K562 (cell line): ENCODE results near the gene SNTG2. TPM values are rescaled to one million over a fixed set of nuclear protein-coding genes. Genes with fewer than 3 reads are reported as not detected.

Experiments
- ATAC-seq: fragments of 200-7000 bp; cut with Tn5 transposase; 3 replicates; pipeline ENCODE4 v1.9.1; 2020; ENCODE audit warnings: moderate library complexity
- BruUV-seq: library from RNA; stranded (reverse); fragments of 400-500 nt; replicated peaks from 2 replicates; lab custom pipeline; 2021; lab: Mats Ljungman, UMichigan
- CTCF ChIA-PET: fragments of 300-600 bp; formaldehyde crosslinking; extraction: SDS; loops from one replicate; lab custom pipeline; 2021; ENCODE audit warnings: low intra/inter-chr PET ratio; lab: Yijun Ruan, JAX
- POLR2A ChIA-PET: fragments of 300-600, 350-650 bp; sonication (Branson Sonifier 250); formaldehyde crosslinking; extraction: SDS; loops from one replicate; lab custom pipeline; 2021; ENCODE audit warnings: antibody characterized with exemption, inconsistent platforms; lab: Yijun Ruan, JAX
- DNase-seq, 4 experiments: peaks; one replicate each; pipeline versions ENCODE4 v3.0.0 to v3.0.0-alpha.2; 2011 to 2018; ENCODE audit warnings: low spot score in 3 of 4, mixed read lengths in 3 of 4; ENCODE audit errors: extremely low read depth in 1 of 4
- FAIRE-seq: peaks from 2 replicates; lab custom pipeline; 2011; peaks lifted over from hg19 to GRCh38; lab: Jason Lieb, UNC
- H2AFZ ChIP-seq: 2 replicates; pipeline ENCODE4 v1.6.0; 2011; ENCODE audit warnings: low read depth, low read length, control low read depth, inconsistent platforms
- H3K27ac ChIP-seq: fragments of 200-600 bp; 3 replicates; pipeline ENCODE4 v1.8.0; 2011; ENCODE audit warnings: low read depth, mild to moderate bottlenecking, control low read depth, inconsistent platforms, low read length, moderate library complexity, mixed read lengths; ENCODE audit errors: extremely low read depth
- H3K27me3 ChIP-seq, 2 experiments: fragments of 300-600 bp in 1 of 2; 2 replicates in 1 of 2; 3 replicates in 1 of 2; pipeline versions ENCODE4 v1.6.0 to v1.8.0; 2011; ENCODE audit warnings: inconsistent platforms in 2 of 2, low read length in 2 of 2, mild to moderate bottlenecking in 1 of 2, mixed read lengths in 1 of 2, moderate library complexity in 1 of 2; ENCODE audit not compliant: control insufficient read depth in 2 of 2, insufficient read depth in 2 of 2
- H3K36me3 ChIP-seq: fragments of 300-600 bp; 3 replicates; pipeline ENCODE4 v1.8.0; 2011; ENCODE audit warnings: mild to moderate bottlenecking, low read length, inconsistent platforms; ENCODE audit not compliant: control insufficient read depth, insufficient read depth
- H3K4me1 ChIP-seq, 2 experiments: fragments of 200-600 bp in 1 of 2; replicated peaks in 1 of 2; 2 replicates in 1 of 2; 3 replicates in 1 of 2; pipeline versions ENCODE4 v1.5.1 to v1.8.0; 2011; ENCODE audit warnings: inconsistent platforms in 2 of 2, low read length in 2 of 2, mild to moderate bottlenecking in 1 of 2, mixed read lengths in 1 of 2, moderate library complexity in 1 of 2; ENCODE audit not compliant: control insufficient read depth in 2 of 2, insufficient read depth in 2 of 2
- H3K4me2 ChIP-seq: 2 replicates; pipeline ENCODE4 v1.6.1; 2011; ENCODE audit warnings: low read length, control low read depth, inconsistent platforms, mixed read lengths; ENCODE audit not compliant: insufficient read depth
- H3K4me3 ChIP-seq: fragments of 200-600 bp; sonication (generic), shearing (Covaris generic); 2 replicates; pipeline ENCODE4 v1.5.1; 2016; ENCODE audit warnings: control low read depth, inconsistent platforms
- H3K79me2 ChIP-seq: fragments of 200-600 bp; 3 replicates; pipeline ENCODE4 v1.8.0; 2011; ENCODE audit warnings: low read length, inconsistent platforms; ENCODE audit not compliant: control insufficient read depth, insufficient read depth
- H3K9ac ChIP-seq, 2 experiments: 2 replicates each; pipeline versions ENCODE4 v1.6.0 to v1.6.1; 2011; ENCODE audit warnings: low read depth in 2 of 2, low read length in 2 of 2, control low read depth in 1 of 2, inconsistent platforms in 1 of 2, mild to moderate bottlenecking in 1 of 2, mixed read lengths in 1 of 2; ENCODE audit not compliant: insufficient read depth in 1 of 2
- H3K9me1 ChIP-seq: one replicate; pipeline ENCODE4 v1.6.0; 2011; ENCODE audit warnings: inconsistent platforms, mild to moderate bottlenecking, low read length, moderate library complexity; ENCODE audit not compliant: control insufficient read depth, insufficient read depth
- H3K9me3 ChIP-seq: replicated peaks from 2 replicates; pipeline ENCODE4 v1.5.1; 2011; ENCODE audit warnings: low read depth, low read length, inconsistent platforms; ENCODE audit not compliant: control insufficient read depth, insufficient read depth
- H4K20me1 ChIP-seq: replicated peaks from 2 replicates; pipeline ENCODE4 v1.6.1; 2011; ENCODE audit warnings: low read length, inconsistent platforms, mixed read lengths; ENCODE audit not compliant: control insufficient read depth, insufficient read depth
- BCOR ChIP-seq: fragments of 450-650 bp; IDR thresholded peaks from 2 replicates; pipeline ENCODE4 v1.6.1; 2016
- BRF1 ChIP-seq: IDR thresholded peaks from 3 replicates; pipeline ENCODE4 v1.6.1; 2011; ENCODE audit warnings: borderline replicate concordance, mild to moderate bottlenecking; ENCODE audit not compliant: insufficient read length; ENCODE audit errors: extremely low read depth
- GMEB1 ChIP-seq: fragments of 250-450 bp; sonication (Bioruptor Pico); IDR thresholded peaks from 2 replicates; pipeline ENCODE4 v1.4.0; 2020; ENCODE audit warnings: mild to moderate bottlenecking
- MLLT1 ChIP-seq, 2 experiments: fragments of 450-650 bp; IDR thresholded peaks; 2 replicates each; pipeline ENCODE4 v1.6.1; 2016
- NCOA6 ChIP-seq: fragments of 450-650 bp; IDR thresholded peaks from 2 replicates; pipeline ENCODE4 v1.6.1; 2017; ENCODE audit warnings: mild to moderate bottlenecking
- RBM22 ChIP-seq: fragments of 200-400 bp; formaldehyde crosslinking; IDR thresholded peaks from 2 replicates; pipeline ENCODE4 v1.6.1; 2018; ENCODE audit warnings: low read length, low read depth; ENCODE audit not compliant: poor library complexity, severe bottlenecking
- RNF2 ChIP-seq: sonication (generic); IDR thresholded peaks from 2 replicates; pipeline ENCODE4 v1.6.1; 2016
- STAT6 ChIP-seq: sonication (generic); formaldehyde crosslinking; IDR thresholded peaks from 2 replicates; pipeline ENCODE4 v1.8.1; 2023; ENCODE audit warnings: mild to moderate bottlenecking, missing genetic modification reagents
- TEAD2 ChIP-seq: fragments of 450-650 bp; IDR thresholded peaks from 2 replicates; pipeline ENCODE4 v1.6.1; 2016; ENCODE audit warnings: missing genetic modification characterization, control low read depth, missing compliant biosample characterization
- ZBTB34 ChIP-seq: fragments of 250-450 bp; sonication (Bioruptor Pico); IDR thresholded peaks from 2 replicates; pipeline ENCODE4 v1.8.0; 2021; ENCODE audit warnings: mild to moderate bottlenecking, moderate library complexity
- ZNF124 ChIP-seq: sonication (generic); formaldehyde crosslinking; IDR thresholded peaks from 2 replicates; pipeline ENCODE4 v1.8.1; 2022; ENCODE audit warnings: missing genetic modification reagents
- ZNF740 ChIP-seq, 3 experiments: fragments of 200-800 bp in 1 of 3; sonication (Bioruptor generic) in 1 of 3; sonication (generic) in 1 of 3; formaldehyde crosslinking in 1 of 3; IDR thresholded peaks; 2 replicates each; pipeline versions ENCODE4 v1.6.1 to v1.8.0; 2016 to 2022; ENCODE audit warnings: mild to moderate bottlenecking in 2 of 3, missing compliant biosample characterization in 2 of 3, missing genetic modification characterization in 2 of 3, missing genetic modification reagents in 1 of 3
- WGBS: fragments of 100-300 bp; shearing (Covaris generic); methylation state at CpG from one replicate; pipeline ENCODE4 v1.1.6; 2016; ENCODE audit warnings: low coverage, mixed read lengths; ENCODE audit not compliant: insufficient coverage; ENCODE audit errors: missing lambda C conversion rate; 5-methylcytosine and 5-hydroxymethylcytosine counted together
- in situ Hi-C: fragments of 300-500 bp; cut with MboI; formaldehyde crosslinking; loops from 4 replicates; pipeline ENCODE4 v1.15.0; 2018; ENCODE audit warnings: inconsistent platforms, mixed read lengths
- intact Hi-C: fragments of 100-400 bp; cut with micrococcal nuclease; formaldehyde crosslinking; loops from 2 replicates; pipeline ENCODE4 v1.14.2; 2022
- polyA plus RNA-seq, 8 experiments: library from polyadenylated mRNA; depleted of rRNA in 4 of 8; stranded (reverse) in 5 of 8; unstranded in 3 of 8; fragments of >200 nt; fragmentation: Nextera tagmentation in 2 of 8; fragmentation: Illumina TruSeq in 1 of 8; extraction: Ambion mirVana in 2 of 8; extraction: Trizol in 1 of 8; gene quantifications; 2 replicates each; pipeline versions ENCODE4 v1.2.1 to v1.2.3, GENCODE V29; 2011 to 2014; ENCODE audit warnings: inconsistent platforms in 1 of 8, missing spikeins in 1 of 8
- total RNA-seq, 7 experiments: library from RNA; depleted of rRNA in 6 of 7; stranded (reverse); fragments of >200 nt in 6 of 7; fragmentation: Illumina TruSeq in 2 of 7; extraction: Trizol in 2 of 7; gene quantifications; 2 replicates each; pipeline versions ENCODE4 v1.2.1 to v1.2.3, GENCODE V29; 2011 to 2021; ENCODE audit warnings: low replicate concordance in 1 of 7

The SNTG2 gene
- total and polyA plus RNA-seq, 9 of the 15 experiments (the other 6 are each of a cell fraction or from before 2014, with no cell fraction given), result not detected

- TF ChIP-seq ZNF740 (CRISPR knock-in tag; IDR thresholded peaks at IDR 0.05) (no peak), ZNF740 (tag; IDR thresholded peaks at IDR 0.05) (no peak), TEAD2 (tag) (no peak), ZNF124 (CRISPR knock-in tag) (no peak), NCOA6 (no peak)
Measured at GRCh38 chr2:1413156-1413710, 462.6 kb downstream of the SNTG2 start, which contains the start of gene TPO (continued).

- Histone ChIP-seq H3K9me1 (no peaks in the 10 kb centered on the region), H2AFZ (no peak overlapping the region), H4K20me1 (no peaks in the 10 kb centered on the region), H3K79me2 (no peaks in the 10 kb centered on the region), H3K4me3 (no peak overlapping the region), H3K27me3 (peaks cover 0 to 20% of the 10 kb centered on the region in 2 experiments; a peak in 3 of 5 replicates), H3K4me2 (no peak overlapping the region), H3K36me3 (no peaks in the 10 kb centered on the region), H3K9ac (no peak overlapping the region), H3K9me3 (no peaks in the 10 kb centered on the region), H3K4me1 (no peaks in the 10 kb centered on the region), H3K27ac (no peak overlapping the region)
- POLR2A ChIA-PET, result no interaction called here
- in situ Hi-C loops (no loop called here), intact Hi-C loops (no loop called here)
- FAIRE-seq (no peak), ATAC-seq (no peak), DNase-seq (no peak)
- no TSS peak for BruUV-seq
- CTCF ChIA-PET, result no interaction called here
- under 1% methylated on average over 11 of the region's 13 CpGs for WGBS
- TF ChIP-seq BRF1, result no peak
- no peak for TF ChIP-seq MLLT1 (IDR thresholded peaks at IDR 0.05)
- TF ChIP-seq BCOR, result no peak
- TF ChIP-seq STAT6, result no peak
- TF ChIP-seq RNF2, result no peak
- no peak for TF ChIP-seq RBM22
- no peak for TF ChIP-seq ZBTB34 (CRISPR knock-in tag)
- TF ChIP-seq GMEB1, result no peak
- TF ChIP-seq ZNF124 (CRISPR knock-in tag), result no peak
- TF ChIP-seq NCOA6, result no peak
Measured at GRCh38 chr2:1414121-1414520, 463.5 kb downstream of the SNTG2 start.
